ACC112 (cell line): Measurements from ENCODE around the gene MAFG.

ENCODE experiments used
- H2AFZ ChIP-seq: fragments of 200-600 bp; sonication (generic); one replicate; pipeline ENCODE4 v1.6.0; 2017; ENCODE audit warnings: antibody characterized with exemption, low read length; ENCODE audit not compliant: unreplicated experiment
- H3K27ac ChIP-seq: fragments of 200-600 bp; sonication (generic); 2 replicates; pipeline ENCODE4 v1.5.1; 2014; ENCODE audit warnings: low read depth, mild to moderate bottlenecking, antibody characterized with exemption, low read length, moderate library complexity
- H3K27me3 ChIP-seq: fragments of 200-600 bp; sonication (generic); 2 replicates; pipeline ENCODE4 v1.6.1; 2014; ENCODE audit warnings: mild to moderate bottlenecking, antibody characterized with exemption, low read length, moderate library complexity, mixed read lengths; ENCODE audit not compliant: insufficient read depth
- H3K36me3 ChIP-seq: fragments of 200-600 bp; sonication (generic); 2 replicates; pipeline ENCODE4 v1.6.1; 2016; ENCODE audit warnings: mild to moderate bottlenecking, antibody characterized with exemption, low read length, moderate library complexity, mixed read lengths; ENCODE audit not compliant: insufficient read depth
- H3K4me1 ChIP-seq: fragments of 200-600 bp; sonication (generic); one replicate; pipeline ENCODE4 v1.6.1; 2016; ENCODE audit warnings: low read length, mixed read lengths; ENCODE audit not compliant: insufficient read depth, unreplicated experiment, control insufficient read depth
- H3K4me3 ChIP-seq: fragments of 200-600 bp; sonication (generic); 2 replicates; pipeline ENCODE4 v1.5.1; 2014; ENCODE audit warnings: mild to moderate bottlenecking, low read depth, low read length
- H3K79me2 ChIP-seq: fragments of 200-600 bp; sonication (generic); one replicate; pipeline ENCODE4 v1.6.0; 2016; ENCODE audit warnings: low read length; ENCODE audit not compliant: control insufficient read depth, unreplicated experiment, insufficient read depth

Gene MAFG

GRCh38 chr17:81925860-81926450 lies 1.6 kb downstream of the MAFG start:
- Histone ChIP-seq H3K27ac (peak overlapping the region; percentile 88), H3K36me3 (no peaks in the 10 kb centered on the region; the same call in 1 of the 2 replicates), H3K79me2 (peaks cover 53% of the 10 kb centered on the region), H3K4me3 (peak overlapping the region; percentile 94), H3K27me3 (no peaks in the 10 kb centered on the region), H3K4me1 (peaks cover 31% of the 10 kb centered on the region), H2AFZ (no peak overlapping the region)

GRCh38 chr17:81924557-81925532 lies 2.7 kb downstream of the MAFG start:
- peak overlapping the region; percentile 88 for H3K27ac ChIP-seq
- H2AFZ ChIP-seq, result no peak overlapping the region
- peak overlapping the region; percentile 73 for H3K4me3 ChIP-seq
- no peaks in the 10 kb centered on the region; the same call in 1 of the 2 replicates for H3K36me3 ChIP-seq
- no peaks in the 10 kb centered on the region for H3K27me3 ChIP-seq
- H3K4me1 ChIP-seq, result peaks cover 31% of the 10 kb centered on the region
- peaks cover 59% of the 10 kb centered on the region for H3K79me2 ChIP-seq

GRCh38 chr17:81923302-81924260 lies 4.0 kb downstream of the MAFG start:
- Histone ChIP-seq H3K4me1 (peaks cover 31% of the 10 kb centered on the region), H3K36me3 (no peaks in the 10 kb centered on the region; the same call in 1 of the 2 replicates), H3K27ac (peak overlapping the region; percentile 88), H3K27me3 (no peaks in the 10 kb centered on the region), H3K4me3 (peak overlapping the region; percentile 73), H3K79me2 (peaks cover 61% of the 10 kb centered on the region), H2AFZ (no peak overlapping the region)

GRCh38 chr17:81922566-81923301 lies 4.8 kb downstream of the MAFG start:
- peaks cover 61% of the 10 kb centered on the region for H3K79me2 ChIP-seq
- H3K4me3 ChIP-seq, result peak overlapping the region; percentile 73
- no peak overlapping the region for H2AFZ ChIP-seq
- H3K27ac ChIP-seq, result peak overlapping the region; percentile 88
- no peaks in the 10 kb centered on the region; the same call in 1 of the 2 replicates for H3K36me3 ChIP-seq
- H3K4me1 ChIP-seq, result peaks cover 31% of the 10 kb centered on the region
- H3K27me3 ChIP-seq, result no peaks in the 10 kb centered on the region

GRCh38 chr17:81921996-81922565 lies 5.5 kb downstream of the MAFG start:
- Histone ChIP-seq H3K79me2 (peaks cover 63% of the 10 kb centered on the region), H3K4me3 (no peak overlapping the region), H2AFZ (no peak overlapping the region), H3K27ac (no peak overlapping the region), H3K4me1 (peaks cover 31% of the 10 kb centered on the region), H3K36me3 (no peaks in the 10 kb centered on the region; the same call in 1 of the 2 replicates), H3K27me3 (no peaks in the 10 kb centered on the region)

- Histone ChIP-seq H3K4me1 (peaks cover 37% of the 10 kb centered on the region), H3K27ac (no peak overlapping the region)
These were observed 6.0 kb downstream of the MAFG start for GRCh38 chr17:81921537-81921862.

GRCh38 chr17:81920612-81921536 lies 6.7 kb downstream of the MAFG start:
- H2AFZ ChIP-seq, result no peak overlapping the region
- H3K4me1 ChIP-seq, result peaks cover 33% of the 10 kb centered on the region
- H3K79me2 ChIP-seq, result peaks cover 60% of the 10 kb centered on the region

More at GRCh38 chr17:81921537-81921862, 6.0 kb downstream of the MAFG start:
- H3K4me3 ChIP-seq, result no peak overlapping the region
- H3K27me3 ChIP-seq, result no peaks in the 10 kb centered on the region
- no peaks in the 10 kb centered on the region; the same call in 1 of the 2 replicates for H3K36me3 ChIP-seq
- no peak overlapping the region for H2AFZ ChIP-seq
- peaks cover 61% of the 10 kb centered on the region for H3K79me2 ChIP-seq

GRCh38 chr17:81918832-81919545 lies 8.5 kb downstream of the MAFG start:
- Histone ChIP-seq H3K4me1 (peaks cover 18% of the 10 kb centered on the region), H3K27ac (no peak overlapping the region), H3K27me3 (no peaks in the 10 kb centered on the region), H3K4me3 (no peak overlapping the region), H2AFZ (no peak overlapping the region), H3K79me2 (peaks cover 44% of the 10 kb centered on the region), H3K36me3 (peaks cover 5% of the 10 kb centered on the region; the same call in 1 of the 2 replicates)

More at GRCh38 chr17:81920612-81921536, 6.7 kb downstream of the MAFG start:
- H3K4me3 ChIP-seq, result no peak overlapping the region
- no peak overlapping the region for H3K27ac ChIP-seq
- H3K27me3 ChIP-seq, result no peaks in the 10 kb centered on the region
- no peaks in the 10 kb centered on the region; the same call in 1 of the 2 replicates for H3K36me3 ChIP-seq
